Testis (tissue), 3 donors: ENCODE measurements around the gene PIAS3. TPM values are rescaled to one million over a fixed set of nuclear protein-coding genes. Genes with fewer than 3 reads are reported as not detected.

Source experiments
- DNase-seq: peaks from one replicate; pipeline ENCODE4 v3.0.0-alpha.2; 2019
- H3K27ac ChIP-seq, 2 donors: fragments of 200-600 bp; sonication (generic); one replicate each; pipeline ENCODE4 v1.5.1; 2019
- H3K27me3 ChIP-seq: fragments of 200-600 bp; sonication (generic); one replicate; pipeline ENCODE4 v1.5.1; 2019
- H3K36me3 ChIP-seq: fragments of 200-600 bp; sonication (generic); one replicate; pipeline ENCODE4 v1.5.1; 2017; ENCODE audit warnings: low read depth; ENCODE audit errors: missing control alignments
- H3K4me1 ChIP-seq: fragments of 200-600 bp; sonication (generic); one replicate; pipeline ENCODE4 v1.5.1; 2019
- H3K4me3 ChIP-seq, 2 donors: fragments of 200-600 bp; sonication (generic); one replicate each; pipeline ENCODE4 v1.5.1; 2017 to 2019
- H3K9me3 ChIP-seq: fragments of 200-600 bp; sonication (generic); one replicate; pipeline ENCODE4 v1.5.1; 2017
- CTCF ChIP-seq, 3 experiments: fragments of 450-650 bp in 2 of 3; fragments of 200-600 bp in 1 of 3; sonication (generic) in 1 of 3; IDR thresholded peaks; one replicate each; pipeline ENCODE4 v1.5.1; 2016 to 2019; ENCODE audit warnings: antibody characterized with exemption in 3 of 3, mild to moderate bottlenecking in 2 of 3, moderate library complexity in 1 of 3
- POLR2A ChIP-seq: fragments of 450-650 bp; IDR thresholded peaks from one replicate; pipeline ENCODE4 v1.6.1; 2017; ENCODE audit warnings: antibody characterized with exemption, mild to moderate bottlenecking, moderate library complexity
- WGBS, 2 donors: methylation state at CpG; one replicate each; pipeline ENCODE4 v1.1.5; 2018; 5-methylcytosine and 5-hydroxymethylcytosine counted together
- intact Hi-C: fragments of 100-400 bp; cut with DNase I; formaldehyde crosslinking; loops from one replicate; pipeline ENCODE4 v1.15.1; 2023; ENCODE audit warnings: low total_unique reads
- polyA plus RNA-seq: library from polyadenylated mRNA; stranded (reverse); fragments of 350-450 nt; fragmentation: Illumina TruSeq; extraction: RNeasy Lipid Tissue Mini Kit (QIAGEN cat#74804); gene quantifications from one replicate; pipeline ENCODE4 v1.2.3, GENCODE V29; 2014; ENCODE audit warnings: low read depth, low replicate concordance; ENCODE audit not compliant: insufficient read depth
- total RNA-seq, 2 donors: library from RNA; depleted of rRNA; stranded (reverse); fragments of >200 nt; gene quantifications; one replicate each; pipeline ENCODE4 v1.2.3, GENCODE V29; 2016

Gene PIAS3
- total and polyA plus RNA-seq, 3 donors from 2014 or later: 30.9 to 40.1 (median 39.8) TPM

DNA sequence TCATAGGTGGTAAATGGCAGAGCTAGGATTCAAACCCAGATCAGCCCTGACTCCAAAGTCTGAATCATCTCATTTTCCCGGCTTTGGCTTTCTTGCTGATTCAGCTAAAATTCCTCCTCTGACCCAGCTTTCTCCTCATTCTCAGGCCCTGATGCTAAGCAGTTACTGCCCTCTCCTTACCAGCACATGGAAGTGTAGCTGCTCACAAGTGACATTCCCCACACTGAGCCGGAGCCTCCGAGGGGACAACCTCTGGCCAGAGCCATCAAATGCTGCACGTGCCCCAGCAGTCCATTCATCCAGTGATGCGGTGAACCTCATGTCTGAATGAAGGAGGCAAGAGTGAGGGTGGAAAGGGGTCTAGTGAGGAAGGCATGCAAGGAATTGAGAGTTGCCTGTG lies 39.9 kb upstream of the PIAS3 start:
- intact Hi-C loops: no loop called here
- WGBS, 2 donors: 83 to 87% methylated on average over 5 of the region's 5 CpGs
- Histone ChIP-seq H3K4me1 (no peaks in the 10 kb centered on the region), H3K4me3 (no peak overlapping the region), H3K9me3 (no peaks in the 10 kb centered on the region), H3K27me3 (no peaks in the 10 kb centered on the region), H3K27ac (no peak overlapping the region), H3K36me3 (no peaks in the 10 kb centered on the region)
- TF ChIP-seq CTCF (IDR thresholded peaks at IDR 0.05): no peak
- TF ChIP-seq POLR2A: no peak
- no peak for DNase-seq

GRCh38 chr1:145897969-145898368 lies 39.1 kb upstream of the PIAS3 start:
- WGBS, 2 donors: 54 to 65% methylated on average over 1 of the region's 1 CpG
- H3K27me3 ChIP-seq: no peaks in the 10 kb centered on the region

GRCh38 chr1:145895471-145895870 lies 36.6 kb upstream of the PIAS3 start:
- intact Hi-C loops: no loop called here
- H3K27me3 ChIP-seq: no peaks in the 10 kb centered on the region

More at GRCh38 chr1:145897969-145898368, 39.1 kb upstream of the PIAS3 start:
- Histone ChIP-seq H3K4me1 (peaks cover 3% of the 10 kb centered on the region), H3K36me3 (no peaks in the 10 kb centered on the region), H3K27ac (no peak overlapping the region), H3K4me3 (no peak overlapping the region), H3K9me3 (no peaks in the 10 kb centered on the region)
- intact Hi-C loops: no loop called here
- DNase-seq: no peak
- TF ChIP-seq POLR2A: no peak
- TF ChIP-seq CTCF (IDR thresholded peaks at IDR 0.05): no peak

GRCh38 chr1:145893306-145894055 lies 34.6 kb upstream of the PIAS3 start:
- Histone ChIP-seq H3K4me1 (peaks cover 24% of the 10 kb centered on the region), H3K27ac (peak overlapping the region in 1 of 2 donors; percentile 80), H3K9me3 (no peaks in the 10 kb centered on the region), H3K36me3 (no peaks in the 10 kb centered on the region), H3K4me3 (no peak overlapping the region), H3K27me3 (no peaks in the 10 kb centered on the region)
- TF ChIP-seq POLR2A (no peak), CTCF (IDR thresholded peaks at IDR 0.05) (no peak)
- no peak for DNase-seq
- intact Hi-C loops: no loop called here
- WGBS, 2 donors: 89% methylated on average over 7 of the region's 7 CpGs

More at GRCh38 chr1:145895471-145895870, 36.6 kb upstream of the PIAS3 start:
- 96 to 100% methylated on average over 1 of the region's 1 CpG for WGBS, 2 donors
- no peaks in the 10 kb centered on the region for H3K9me3 ChIP-seq
- peaks cover 24% of the 10 kb centered on the region for H3K4me1 ChIP-seq
- no peak for TF ChIP-seq POLR2A
- no peak for TF ChIP-seq CTCF (IDR thresholded peaks at IDR 0.05)
- no peak for DNase-seq
- no peak overlapping the region for H3K4me3 ChIP-seq
- H3K36me3 ChIP-seq: no peaks in the 10 kb centered on the region
- H3K27ac ChIP-seq: no peak overlapping the region
